Midbrain (tissue), 1 donor: Measurements from ENCODE around the gene BMPR1B.
"Not testable (repeated sequence)": the region's sequence is repeated elsewhere in the genome, so short reads cannot be mapped to it uniquely, and the experiment has no call there.

ENCODE experiments used
- DNase-seq: peaks from one replicate; lab custom pipeline; 2025; lab: John Stamatoyannopoulos, UW

BMPR1B gene

DNA sequence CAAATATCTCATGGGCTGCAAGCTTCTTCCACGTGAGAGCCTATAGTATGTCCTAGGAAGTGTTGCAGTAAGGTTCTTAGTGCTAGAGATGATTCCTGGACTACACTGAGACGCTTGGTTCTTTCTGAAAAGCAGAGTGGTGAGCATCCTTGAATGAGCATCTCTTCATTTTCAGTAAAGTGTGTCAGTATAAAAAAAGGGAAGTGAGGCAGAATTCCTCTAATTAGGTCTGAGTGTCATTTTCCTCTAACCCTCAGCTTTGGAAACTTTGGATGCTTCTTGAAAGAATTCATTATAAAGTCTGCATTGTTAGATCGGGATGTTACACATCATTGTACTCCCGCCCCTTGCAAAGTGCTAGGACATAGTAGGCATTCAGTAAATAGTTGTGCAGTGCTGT is 5.2 kb downstream of the BMPR1B start:
- DNase-seq: no peak

DNA sequence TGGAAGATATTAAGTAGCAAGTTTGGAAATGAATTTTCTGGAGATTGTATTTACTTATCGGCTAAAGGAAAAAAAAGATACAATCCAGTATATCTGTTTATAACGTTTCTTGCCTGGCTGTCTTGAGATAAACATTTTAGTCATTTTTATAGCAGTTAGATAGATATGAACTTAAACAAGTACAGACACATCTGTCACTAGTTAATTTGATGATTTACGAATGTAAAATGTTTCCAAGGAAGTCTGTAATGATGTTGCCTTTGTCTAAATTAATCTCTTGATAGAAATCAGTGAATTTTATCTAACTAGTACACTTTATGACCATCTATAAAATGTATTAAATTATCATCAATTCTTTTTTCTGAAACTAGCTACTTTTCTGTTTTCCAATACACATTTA is 5.7 kb downstream of the BMPR1B start:
- no peak for DNase-seq

DNA sequence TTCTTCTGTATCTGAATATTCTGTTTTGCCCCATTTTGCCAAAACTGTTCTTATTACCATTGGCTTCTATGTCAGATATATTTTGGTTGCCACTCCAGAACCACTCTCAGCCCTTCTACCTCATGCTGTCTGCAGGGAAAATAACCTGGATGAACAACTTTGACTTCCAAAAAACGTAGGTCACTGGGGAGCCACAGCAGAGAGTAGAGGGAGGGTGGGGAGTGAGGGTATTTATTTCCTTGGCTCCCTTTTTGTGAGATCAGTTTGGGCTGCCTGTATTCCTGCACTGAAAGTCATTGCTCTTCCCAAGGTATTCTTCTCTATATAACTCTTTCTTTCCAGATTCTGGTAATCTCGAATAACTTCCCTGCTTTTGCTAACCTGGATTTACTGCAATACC is 6.3 kb downstream of the BMPR1B start:
- no peak for DNase-seq

DNA sequence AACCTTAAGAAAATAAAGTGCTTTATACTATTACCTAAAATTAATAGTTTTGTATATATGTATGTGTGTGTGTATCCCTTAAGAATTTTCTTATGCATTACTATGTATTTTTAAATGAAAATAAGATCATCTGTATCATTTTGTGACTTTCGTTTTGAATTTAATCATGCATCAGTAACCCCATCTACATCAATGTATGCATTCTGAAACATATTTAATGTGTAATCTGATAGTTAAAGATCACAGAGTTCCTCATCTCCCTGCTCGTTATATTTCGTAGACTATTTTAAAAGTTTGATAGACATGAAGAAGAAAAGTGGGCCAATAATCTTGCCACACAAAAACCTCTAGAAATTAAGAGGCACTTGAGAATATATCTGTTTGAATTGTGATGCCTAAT is 7.4 kb downstream of the BMPR1B start:
- DNase-seq: no peak

DNA sequence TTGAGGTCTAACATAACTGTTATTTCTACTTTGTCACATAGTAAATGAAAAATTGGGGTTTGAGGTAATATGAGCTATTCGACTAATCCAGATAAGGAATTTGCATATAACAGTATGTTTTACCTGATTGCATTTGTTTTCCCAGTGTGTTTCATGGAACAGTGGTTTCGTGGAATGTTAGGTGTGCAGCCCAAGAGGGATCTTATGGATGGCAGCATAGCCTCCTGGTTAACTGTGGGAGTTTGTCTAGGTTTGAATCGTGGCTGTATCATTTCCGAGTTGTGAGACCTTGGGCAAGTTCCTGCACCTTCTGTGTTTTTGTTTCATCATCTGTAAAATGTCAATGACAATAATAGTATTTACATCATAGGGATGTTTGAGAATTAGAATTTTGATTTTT is 7.9 kb downstream of the BMPR1B start:
- DNase-seq: no peak

DNA sequence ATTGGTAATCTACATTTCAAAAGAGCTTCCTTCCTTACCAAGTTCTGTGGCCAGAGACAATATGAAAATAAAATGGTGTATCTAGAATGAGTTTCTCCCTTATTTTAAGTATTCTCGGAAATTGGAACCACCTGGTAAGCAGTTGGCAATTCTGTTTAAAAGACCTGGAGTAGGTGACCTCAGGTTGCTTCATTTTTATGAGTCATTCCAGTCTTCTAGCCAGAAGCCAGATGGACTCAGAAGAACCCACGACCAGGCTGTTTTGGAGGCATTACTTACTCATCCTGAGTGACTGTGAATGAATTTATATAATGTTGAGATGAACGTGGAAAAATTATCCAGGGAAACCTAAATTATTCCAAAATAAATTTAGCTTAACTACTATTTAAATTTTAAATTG is 9.1 kb downstream of the BMPR1B start:
- DNase-seq: no peak

DNA sequence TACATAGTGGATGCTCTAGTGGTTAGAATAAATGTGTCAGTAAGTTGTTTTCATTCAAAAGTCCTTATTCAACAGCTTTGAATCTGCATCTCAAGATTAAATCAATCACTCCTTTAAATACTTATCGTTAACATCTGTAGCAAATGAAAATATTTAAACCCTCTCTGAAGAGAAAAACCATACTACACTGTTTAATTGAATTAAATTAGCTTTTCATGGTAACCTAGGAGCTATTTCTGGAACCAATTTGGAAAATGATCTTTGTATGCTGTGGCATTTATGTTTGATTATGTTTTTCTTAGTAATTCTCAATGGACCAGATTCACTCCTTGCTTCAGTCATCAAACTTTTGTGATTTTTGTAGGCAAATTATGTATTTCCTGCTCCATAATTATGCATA is 9.7 kb downstream of the BMPR1B start:
- no peak for DNase-seq

DNA sequence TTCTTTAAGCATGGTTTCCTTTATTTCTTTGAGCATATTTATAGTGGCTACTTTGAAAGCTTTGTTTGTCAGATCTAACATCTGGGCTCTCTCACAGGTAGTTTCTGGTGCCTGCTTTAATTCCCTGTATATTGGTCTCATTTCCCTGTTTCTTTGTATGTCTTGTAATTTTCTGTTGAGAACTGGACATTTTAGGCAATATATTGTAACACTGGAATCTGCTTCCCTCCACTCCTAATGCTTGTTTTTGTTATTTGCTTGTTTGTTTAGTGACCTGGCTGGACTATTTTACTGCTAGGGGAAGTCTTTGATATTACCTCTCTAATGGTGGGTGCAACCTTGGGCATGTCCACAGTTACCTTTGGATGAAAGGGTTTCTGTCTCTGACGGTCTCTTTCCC is 25.0 kb downstream of the BMPR1B start:
- no peak for DNase-seq

DNA sequence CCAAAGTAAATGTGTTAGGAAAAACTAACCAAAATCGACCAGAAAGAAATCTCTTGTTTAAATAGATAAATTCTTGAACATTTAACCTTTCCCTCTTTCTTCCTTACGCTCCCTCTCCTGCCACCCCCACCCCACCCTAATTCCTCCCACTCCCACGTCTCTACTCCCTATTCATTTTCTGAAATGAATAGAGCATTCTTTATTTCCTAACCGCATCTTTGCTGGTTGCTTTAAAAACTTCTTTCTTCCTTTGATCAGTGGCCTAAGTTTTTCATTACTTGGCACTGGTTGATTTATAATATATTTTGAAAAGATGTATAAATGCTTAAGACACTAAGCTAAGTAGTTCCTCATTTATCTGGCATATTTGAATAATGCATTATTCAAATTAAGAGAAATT is 33.9 kb downstream of the BMPR1B start:
- DNase-seq: no peak

DNA sequence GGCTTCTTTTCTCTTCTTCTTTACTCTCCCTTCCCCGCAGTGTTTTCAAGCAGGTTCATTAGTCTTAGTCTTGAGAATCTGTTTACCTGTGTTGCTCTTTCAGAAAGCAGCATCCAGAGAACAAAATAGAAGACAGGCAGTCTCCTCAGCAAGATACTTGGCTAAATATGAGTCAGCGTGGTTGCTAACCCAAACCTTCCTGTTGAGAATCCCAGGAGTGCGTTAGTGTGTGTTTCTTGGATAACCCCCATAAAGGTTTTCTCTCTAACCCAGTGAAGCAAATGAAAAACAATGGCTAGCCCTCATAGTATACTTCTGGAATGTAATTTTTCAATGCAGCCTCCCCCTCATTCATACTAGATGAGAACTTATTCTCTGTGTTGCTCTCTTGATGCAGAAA is 41.1 kb downstream of the BMPR1B start:
- DNase-seq: no peak

DNA sequence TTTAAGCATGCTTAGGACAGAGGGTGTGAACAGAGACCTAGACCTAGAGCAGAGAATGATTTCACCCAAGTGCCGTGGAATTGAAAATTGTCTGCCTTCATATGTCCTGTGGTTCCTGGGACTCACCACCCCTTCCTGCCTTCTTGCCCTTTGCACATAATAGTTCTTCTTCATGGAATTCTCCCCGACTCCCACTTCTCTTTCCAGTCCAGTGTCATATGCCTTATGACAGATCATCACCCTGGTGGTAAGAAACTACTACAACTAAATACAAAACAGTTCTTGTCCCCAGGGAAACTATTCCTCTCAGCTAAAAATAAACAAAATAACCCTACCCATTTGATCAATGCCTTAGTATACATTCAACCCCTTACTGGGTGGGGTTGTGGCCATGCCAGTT is 43.3 kb downstream of the BMPR1B start:
- no peak for DNase-seq

DNA sequence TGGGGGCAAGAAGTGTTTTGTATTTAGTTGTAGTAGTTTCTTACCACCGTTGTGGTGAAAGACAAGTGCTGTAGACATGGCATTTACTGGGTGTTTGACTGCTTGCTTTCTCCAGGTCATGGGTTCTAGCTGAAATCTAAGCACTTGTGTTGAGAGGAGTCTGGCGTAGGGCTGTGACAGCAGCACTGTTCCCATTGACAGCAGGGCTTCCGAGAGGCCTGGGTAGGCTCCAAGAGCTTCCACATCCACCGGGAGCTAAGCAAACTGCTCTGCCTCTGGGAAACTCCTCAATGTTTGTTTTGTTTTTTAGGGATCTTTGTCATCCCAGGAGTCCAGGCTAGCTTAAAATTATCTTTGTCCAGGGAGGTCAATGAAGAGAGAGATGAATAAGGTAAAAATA is 44.3 kb downstream of the BMPR1B start:
- DNase-seq: no peak

DNA sequence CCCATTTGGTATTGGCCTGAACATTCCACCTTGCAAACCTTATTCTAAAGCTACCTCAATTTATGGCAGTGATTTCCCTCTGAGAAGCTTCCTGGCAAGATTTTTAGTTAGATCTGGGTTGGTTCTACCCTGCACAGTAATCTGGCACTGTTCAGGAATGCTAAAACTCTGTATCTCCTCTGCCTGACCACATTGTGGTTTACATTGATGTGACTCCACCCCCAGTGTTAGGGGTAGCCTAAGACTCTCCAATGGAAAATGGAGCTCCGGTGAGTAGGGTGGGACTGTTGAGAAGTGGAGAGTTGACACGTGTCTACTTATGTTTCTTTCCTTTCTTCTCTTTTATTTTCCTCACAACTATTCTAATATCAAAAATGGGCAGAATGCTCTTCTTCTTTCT is 45.4 kb downstream of the BMPR1B start:
- no peak for DNase-seq

DNA sequence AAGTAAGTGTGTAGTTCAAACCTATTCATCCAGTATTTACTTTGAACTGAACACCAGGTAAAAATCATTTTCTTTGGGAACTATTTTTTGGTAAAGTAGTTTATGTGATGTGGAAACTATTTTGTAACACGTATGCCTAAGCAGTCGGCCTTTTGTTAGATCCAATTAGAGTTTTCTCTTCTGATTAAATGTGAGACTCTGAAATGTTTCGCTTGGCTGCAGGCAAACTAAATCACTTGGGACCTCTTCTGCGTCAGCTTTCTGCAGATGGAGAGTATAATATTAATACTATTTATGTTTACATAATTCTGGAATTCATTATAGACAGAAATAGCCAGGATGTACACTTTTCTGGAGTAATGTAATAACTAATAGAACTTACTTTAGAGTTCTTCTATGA is 46.9 kb downstream of the BMPR1B start:
- DNase-seq: no peak

DNA sequence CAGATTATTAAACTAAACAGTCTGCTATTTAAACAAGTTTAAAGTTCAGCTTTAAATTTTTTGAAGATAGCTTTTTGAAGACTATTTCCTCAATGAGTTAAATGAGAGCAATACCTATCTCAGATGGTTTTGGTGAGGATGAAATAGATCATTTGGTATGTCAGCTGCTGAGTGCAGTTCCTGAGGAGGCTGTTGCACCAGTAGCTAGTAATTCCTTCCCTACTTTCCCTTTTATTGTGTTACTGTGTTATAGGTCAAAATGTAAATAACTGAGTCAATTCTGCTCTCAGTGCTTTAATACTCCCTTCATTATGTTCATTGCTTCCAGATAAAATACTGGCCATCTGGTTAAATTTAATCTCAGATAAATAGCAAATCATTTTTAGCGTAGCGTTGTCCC is 48.6 kb downstream of the BMPR1B start:
- no peak for DNase-seq

DNA sequence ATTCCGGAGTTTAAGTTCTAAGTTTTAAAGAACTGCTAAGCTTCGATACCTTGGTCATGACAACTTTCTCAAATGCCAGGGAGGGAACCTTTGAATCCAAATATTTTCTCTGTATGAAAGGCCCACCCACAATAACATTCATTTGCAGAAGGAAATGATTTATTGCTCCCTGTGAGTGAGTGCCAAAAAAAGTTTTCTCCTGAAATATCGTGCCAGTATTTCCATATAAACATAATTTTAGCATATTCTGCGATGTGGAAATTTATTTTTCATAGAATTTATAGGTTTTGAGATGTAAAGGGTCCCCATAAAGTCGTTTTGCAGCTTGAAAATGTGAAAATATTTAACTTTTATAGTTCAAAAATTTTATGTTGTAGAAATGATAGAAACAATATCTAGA is 53.9 kb downstream of the BMPR1B start:
- DNase-seq: no peak

DNA sequence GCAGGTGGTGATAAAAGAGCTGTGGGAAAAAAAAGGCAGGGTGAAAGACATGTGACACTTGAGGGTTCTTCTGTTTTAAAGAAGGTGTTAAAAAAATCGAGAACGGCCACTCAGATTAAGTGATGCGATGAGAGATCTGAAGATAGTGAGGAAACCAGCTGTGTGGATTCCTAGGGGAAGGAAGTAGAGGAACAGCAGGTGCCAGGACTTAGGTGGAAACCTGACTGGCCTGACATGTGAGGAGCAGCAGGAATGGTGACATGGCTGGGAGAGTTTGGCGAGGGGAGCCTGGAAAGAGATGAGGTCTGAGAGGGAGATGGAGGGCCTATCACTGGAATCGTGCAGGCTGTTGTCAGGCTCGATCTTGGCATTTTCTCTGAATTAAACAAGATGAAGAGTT is 55.5 kb downstream of the BMPR1B start:
- no peak for DNase-seq

DNA sequence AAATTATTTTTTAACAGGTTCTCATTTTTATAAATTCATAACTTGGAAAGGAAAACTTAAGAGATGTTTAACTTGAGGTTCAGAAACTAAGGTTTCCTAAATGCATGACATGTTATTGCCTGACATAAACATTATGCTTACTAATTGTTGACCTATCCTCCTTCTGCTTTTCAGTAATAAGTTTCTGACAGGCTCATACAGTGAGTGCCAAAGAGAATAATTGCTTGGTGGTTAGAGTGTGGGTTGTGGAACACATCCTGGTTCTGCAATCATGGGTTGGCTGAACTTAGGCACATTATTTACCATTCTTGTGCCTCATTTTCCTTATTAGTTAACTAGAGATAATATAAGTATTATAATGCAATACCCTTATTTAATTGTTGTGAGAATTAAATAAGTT is 56.5 kb downstream of the BMPR1B start:
- DNase-seq: no peak

DNA sequence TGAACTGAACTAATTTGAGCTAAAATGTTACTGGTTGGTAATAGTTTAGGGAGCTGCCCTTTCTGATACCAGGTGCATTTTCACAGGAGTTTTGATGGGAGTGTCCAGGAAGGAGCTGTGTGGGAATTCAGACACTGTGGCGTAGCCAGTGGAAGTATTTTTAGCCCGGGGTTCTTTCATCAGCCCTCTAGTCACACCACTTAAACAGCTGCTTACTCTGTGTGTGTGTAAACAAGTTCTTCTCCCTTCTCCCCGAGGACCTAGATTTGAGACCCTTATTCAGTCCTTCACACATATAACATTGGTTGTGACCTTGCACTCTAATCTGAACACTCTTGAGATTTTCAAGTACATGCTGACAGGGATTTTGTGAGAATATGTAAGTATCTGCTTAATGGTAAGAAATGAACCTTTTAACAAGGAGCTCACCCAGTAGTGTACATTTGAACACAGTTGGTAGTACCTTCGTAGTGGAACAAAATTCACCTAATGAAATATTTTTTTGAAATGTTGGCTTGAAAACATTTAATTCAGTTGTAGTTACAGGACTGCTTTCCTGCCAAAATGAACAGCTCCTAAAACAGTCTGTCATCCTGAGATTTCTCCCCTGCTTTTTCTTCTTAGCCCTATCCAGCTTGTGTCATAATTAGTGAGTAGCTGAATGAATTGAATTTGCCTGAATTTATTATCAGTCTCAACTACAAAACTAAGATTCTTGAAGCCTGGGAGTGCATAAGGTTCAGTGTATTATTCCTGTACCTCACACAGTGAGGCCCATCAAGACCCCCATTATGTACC is 61.8 kb downstream of the BMPR1B start:
- no peak for DNase-seq

DNA sequence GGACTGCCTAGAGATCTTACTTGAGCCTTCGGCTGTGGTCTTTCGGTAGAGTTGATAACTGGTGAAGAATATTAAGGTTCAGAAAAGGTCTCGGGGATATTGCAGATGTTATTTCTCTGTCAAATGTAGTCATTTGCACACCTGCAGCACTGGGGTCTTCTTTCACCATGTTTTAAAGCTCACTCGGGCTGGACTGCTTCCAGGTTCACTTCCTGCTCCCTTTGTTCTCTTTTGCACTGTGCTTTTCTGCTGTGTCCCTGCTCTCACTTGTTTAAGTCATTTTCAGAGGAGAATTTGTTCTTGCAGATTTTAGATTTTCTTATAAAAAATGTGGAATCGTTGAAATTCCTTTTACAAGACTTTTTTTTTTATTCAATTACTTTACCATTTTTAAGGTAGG is 68.5 kb downstream of the BMPR1B start:
- no peak for DNase-seq

DNA sequence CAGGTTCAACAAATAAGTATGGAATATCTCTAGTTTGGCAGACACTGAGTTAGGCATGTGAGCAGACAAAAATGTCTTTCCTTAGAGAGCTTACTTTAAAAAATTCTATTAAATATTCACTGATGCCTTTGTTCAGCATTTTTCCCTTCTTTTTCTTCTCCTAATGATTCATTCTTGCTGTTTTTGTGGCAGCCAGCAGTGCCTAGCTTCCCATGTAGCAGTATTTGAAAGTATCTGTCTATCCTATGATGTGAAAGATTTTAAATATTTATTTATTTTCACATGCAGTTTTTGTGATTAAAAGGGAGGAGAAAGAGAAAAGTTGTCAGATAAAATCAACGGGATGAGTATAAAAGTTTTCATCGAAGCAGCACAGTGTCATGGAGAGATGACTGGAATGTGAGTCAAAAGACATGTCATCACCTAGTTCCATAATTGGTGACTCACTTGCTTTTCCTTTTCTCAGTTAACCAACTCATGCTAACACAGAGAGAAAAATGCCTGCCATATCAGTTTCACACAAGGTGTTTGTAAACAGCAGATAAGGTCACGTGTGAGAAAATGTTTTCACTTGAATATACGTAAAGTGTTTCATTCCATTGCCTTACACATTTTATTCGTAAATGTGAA is 69.8 kb downstream of the BMPR1B start:
- no peak for DNase-seq

DNA sequence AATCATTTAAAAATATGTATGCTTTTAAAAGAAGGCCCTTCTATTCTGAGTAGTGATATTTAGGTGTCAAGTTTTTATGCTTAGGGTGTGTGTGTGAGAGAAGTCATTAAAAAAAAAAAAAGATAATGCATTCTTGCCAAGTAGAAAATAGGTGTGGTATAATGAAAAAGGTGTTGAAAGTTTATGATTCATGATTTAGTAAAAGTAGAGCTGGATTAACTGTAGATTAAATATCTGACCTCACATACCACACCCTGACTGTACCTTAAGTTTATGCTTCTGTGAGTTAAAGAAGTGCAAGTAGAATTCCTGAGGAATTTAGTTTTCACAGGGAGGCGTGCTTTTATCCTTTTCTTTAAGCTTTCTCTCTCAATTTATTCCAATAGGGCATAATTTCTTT is 71.1 kb downstream of the BMPR1B start:
- no peak for DNase-seq

DNA sequence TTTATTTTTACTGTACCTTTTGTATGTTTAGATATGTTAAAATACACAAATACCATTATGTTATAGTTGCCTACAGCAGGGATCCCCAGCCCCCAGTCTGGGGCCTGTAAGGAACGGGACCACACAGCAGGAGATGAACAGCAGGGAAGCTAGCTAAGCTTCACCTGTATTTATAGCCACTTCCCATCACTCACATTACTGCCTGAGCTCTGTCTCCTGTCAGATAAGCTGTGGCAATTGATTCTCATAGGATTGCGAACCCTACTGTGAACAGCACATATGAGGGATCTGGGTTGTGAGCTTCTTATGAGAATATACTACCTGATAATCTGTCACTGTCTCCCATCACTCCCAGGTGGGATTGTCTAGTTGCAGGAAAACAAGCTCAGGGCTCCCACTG is 73.9 kb downstream of the BMPR1B start:
- DNase-seq: no peak

DNA sequence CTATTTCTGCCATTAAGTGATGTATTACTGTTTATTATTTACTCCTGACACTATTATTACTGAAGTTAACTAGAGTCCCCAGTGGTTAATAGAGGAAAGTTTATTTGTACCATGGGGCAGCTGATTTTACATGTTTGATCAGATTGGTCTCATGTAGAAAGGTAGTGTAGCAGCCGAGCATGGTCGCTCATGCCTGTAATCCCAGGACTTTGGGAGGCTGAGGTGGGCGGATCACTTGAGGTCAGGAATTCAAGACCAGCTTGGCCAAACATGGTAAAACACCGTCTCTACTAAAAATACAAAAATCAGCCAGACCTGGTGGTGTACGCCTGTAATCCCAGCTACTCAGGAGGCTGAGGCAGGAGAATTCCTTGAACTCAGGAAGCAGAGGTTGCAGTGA is 74.6 kb downstream of the BMPR1B start:
- not testable (repeated sequence) for DNase-seq
